HG03060 (cell line): ENCODE data around the gene ANO9.
"Not testable (repeated sequence)": the region's sequence is repeated elsewhere in the genome, so short reads cannot be mapped to it uniquely, and the experiment has no call there.

Experiments
- ATAC-seq: cut with Tn5 transposase; IDR thresholded peaks from one replicate; pipeline ENCODE4 v1.9.1; 2021; ENCODE audit warnings: low read depth, moderate number of reproducible peaks; ENCODE audit not compliant: unreplicated experiment

ANO9 gene

DNA sequence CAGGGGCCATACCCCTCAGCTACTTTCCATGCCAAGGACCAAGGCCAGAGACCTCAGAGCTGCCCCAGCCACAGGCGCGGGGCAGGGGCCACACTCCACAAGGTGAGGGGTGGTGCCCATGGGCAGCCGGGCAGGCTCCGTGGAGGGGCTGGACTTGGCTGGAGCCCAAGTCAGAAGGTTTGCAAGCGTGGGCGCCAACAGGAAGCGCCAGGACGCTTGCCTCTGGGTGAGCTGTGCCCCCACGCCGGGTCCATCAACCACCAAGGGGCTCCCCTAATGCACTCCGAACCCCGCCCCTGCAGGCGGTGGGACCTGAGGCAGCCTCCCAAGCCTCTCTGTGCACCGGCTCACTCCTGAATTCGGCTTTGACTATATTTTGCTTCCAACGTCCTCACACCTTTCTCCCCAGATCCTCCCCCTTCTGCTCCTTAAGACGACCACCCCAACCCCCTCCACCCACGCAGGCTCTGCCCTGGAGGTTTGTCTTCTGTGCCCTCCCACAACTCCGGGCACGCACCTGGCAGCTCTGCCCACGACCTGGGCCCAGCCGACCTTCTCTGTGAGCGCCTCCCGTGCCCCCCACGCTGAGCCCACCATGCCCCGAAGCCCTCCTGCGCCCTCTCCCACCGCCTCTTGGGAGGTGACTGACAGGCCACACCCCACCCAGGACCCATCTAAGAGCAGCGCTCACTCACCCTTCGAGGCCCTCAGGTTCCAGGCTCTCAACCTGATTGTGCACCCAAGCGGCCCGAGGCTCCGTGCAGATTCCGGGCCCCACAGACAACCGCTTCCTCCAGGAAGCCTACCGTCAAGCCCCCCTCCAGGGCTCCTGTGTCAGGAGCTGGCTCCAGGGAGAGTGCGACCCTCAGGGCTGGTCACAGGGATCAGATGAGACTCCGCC lies 50.4 kb downstream of the ANO9 start:
- no peak for ATAC-seq

DNA sequence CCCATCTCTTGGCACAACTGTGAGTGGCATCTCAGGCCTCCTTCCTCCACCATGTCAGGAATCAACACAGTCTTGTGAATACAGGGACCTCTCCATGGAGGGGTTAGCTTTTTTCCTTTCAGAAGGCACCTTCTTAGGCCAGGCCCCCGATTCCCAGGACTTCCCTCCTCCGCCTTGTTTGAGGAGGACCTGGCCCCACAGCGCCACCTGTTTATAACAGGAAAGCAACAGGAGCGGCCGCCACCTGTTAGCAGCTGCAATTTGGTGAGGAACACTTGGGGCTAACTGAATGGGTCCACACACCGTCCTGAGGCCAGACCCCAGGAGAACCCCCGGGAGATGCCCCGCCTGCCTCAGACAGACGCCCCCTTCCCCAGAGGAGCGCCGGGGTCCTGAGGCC lies 51.6 kb downstream of the ANO9 start:
- no peak for ATAC-seq

DNA sequence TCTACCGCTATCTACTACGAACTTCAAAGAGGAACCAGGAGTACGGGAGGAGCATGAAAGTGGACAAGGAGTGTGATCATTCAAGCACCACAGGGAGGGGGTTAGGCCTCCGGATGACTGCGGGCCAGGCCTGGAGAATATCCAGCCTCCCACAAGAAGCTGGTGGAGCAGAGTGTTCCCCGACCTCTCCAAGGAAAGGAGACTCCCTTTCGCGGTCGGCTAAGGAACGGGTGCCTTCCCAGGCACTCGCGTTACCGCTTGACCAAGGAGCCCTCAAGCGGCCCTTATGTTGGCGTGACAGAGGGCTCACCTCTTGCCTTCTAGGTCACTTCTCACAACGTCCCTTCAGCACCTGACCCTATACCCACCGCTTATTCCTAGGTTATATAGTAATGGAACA lies 52.4 kb downstream of the ANO9 start:
- ATAC-seq = not testable (repeated sequence)

DNA sequence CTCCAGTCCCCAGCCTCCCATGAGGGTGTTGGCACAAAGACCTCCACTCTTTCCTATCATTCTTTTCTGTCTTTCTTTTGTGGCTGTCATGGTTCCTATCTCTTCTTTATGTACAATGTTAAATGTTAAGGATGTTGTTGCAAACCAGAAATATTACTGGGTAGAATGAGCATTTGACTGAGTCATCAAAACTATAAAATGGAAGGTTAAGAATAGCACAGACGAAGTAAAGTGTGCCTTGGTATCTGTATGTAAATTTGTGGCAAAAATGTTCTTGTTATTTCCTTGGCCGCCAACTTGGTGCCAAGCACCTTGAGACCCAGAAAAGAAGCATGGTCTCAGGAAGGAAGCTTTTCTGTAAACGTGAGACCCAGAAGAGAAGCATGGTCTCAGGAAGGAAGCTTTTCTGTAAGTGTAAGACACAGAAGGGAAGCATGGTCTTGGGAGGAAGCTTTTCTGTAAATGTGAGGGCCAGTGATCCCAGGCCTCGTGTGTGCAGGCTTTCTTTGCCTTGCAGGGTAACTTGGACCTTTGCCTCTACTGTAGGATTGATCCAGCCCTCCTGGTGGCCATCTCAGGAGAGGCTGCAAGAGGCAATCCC lies 54.5 kb downstream of the ANO9 start:
- ATAC-seq = no peak

DNA sequence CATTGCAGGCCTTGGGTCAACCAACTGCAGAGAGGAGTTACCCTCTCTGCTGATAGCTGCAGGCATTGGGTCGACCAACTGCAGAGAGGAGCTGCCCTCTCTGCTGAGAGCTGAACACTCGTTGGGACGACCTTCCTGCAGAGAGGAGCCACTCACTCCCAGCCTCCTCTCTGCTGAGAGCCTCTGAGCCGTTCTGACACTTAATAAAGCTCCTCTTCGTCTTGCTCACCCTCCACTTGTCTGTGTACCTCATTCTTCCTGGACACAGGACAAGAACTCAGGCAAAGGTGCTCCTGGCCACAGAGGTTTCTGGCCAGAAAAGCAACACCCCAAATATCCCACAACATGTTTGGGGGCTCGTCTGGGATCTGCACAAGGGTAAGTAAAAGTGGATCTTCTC lies 55.3 kb downstream of the ANO9 start:
- no peak for ATAC-seq

DNA sequence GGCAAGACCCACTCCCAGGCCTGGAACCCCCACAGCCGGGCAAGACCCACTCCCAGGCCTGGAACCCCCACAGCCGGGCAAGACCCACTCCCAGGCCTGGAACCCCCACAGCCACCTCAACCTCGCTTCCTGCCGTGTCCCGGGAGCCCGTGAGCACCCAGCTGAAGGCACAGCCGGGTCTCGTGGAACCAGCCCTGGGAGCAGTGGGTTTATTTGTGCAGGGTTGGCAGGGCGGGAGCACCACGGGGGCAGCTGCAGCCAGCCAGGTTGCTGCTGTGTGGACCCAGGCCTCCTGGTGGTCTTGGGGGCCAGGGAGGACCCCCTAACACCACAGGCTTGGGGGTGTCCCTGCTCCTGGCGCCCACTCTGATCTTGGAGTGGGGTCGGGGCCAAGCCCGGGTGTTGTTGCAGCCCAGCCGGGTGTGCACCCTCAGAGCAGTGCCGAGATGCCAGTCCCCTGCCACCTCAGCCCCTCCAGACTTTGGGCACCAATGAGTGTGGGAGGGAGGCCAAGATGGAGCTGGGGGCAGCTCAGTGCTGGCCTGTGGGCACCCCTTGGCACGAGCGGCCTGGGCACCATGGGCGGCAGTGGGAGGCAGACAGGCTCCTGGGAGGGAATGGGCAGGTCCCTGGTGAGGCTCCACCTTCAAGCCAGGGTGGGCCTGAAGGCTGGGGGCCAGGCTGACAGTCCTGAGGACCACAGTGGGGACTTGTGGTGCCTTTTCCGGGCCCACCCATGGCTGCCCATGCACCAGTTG lies 56.0 kb downstream of the ANO9 start:
- no peak for ATAC-seq

DNA sequence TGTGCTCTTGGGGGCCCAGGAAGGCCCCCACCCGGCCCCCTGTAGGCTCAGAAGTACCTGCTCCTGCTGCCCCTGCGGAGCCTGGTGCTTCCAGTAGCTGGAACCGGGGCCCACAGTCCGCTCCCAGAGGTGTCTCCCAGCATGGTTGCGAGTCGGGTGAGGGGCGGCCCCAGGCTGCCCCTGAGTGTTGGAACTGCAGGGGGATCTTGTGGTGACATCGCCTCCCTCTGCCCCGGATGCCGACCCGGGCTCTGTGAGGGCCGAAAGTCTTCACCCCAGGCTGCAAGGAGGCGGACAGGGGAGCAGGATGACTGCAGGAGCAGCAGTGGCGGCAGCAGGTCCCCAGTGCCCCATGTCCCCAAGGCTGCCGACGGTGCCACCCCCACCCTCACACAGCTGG lies 57.3 kb downstream of the ANO9 start:
- no peak for ATAC-seq

DNA sequence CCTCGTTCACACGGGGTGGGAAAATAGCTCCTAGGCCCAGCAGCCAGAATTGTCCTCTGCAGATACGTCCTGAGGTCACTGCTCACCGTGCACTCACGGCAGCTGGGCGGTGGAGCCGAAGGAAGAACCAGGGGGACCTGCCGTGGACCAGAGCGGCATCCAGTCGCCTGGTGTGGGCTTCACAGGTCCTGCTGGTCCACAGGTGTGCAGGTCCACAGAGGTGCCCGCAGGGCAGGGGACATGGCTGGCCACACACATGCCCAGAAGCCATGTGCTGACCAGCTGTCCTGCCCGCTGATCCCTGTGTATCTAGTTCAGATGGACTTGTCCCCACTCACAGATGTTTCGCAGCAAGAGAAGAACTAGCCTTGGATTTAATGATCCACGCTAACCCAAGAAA lies 58.4 kb downstream of the ANO9 start:
- no peak for ATAC-seq

DNA sequence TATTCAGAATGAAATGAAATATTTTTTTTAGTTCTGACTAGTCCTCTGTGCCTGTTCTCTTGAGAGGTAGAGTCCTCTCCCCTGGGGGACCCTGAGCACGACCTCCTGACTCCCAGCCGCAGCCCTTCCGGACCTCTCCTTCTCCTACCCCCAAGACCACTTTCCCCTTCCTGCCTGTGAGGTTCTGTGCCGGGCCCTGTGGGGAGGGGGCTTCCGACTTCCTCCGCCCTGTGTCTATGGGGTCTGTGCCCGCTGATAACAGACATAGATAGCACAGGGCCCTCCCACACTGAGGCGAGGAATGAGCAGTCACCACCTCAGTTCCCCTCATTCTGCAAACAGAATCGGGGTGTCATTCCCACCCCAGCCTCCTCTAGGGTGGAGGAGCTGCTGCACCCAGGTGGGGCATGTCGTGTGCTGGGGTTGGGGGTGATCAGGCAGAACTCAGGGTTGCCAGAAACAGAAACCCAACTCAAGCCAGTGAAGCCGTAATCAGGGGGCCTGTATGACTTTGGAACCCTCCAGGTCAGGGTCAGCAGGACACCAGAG lies 59.7 kb downstream of the ANO9 start:
- ATAC-seq = no peak

DNA sequence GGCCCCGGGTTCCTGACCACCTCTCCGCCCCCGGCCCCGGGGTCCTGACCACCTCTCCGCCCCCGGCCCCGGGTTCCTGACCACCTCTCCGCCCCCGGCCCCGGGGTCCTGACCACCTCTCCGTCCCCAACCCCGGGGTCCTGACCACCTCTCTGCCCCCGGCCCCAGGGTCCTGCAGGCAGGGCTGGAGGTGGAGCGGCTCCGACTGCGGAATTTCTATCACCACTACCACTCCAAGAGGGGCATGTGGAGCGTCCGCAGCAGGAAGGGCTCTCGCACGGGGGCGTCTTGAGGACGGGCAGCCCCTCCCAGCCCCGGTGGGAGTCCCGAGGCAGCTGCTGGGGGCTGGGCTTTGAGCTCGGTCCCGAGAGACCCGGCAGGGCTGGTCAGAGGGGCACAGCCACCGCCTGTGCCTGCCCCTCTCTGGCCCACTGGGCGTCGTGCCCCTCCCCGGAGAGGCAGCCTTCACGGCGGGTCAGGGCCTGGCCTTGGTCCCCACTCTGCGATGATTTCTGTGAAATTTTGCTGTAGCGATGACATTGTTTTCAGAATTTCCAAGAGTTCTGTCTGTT lies 60.2 kb downstream of the ANO9 start:
- ATAC-seq = no peak

DNA sequence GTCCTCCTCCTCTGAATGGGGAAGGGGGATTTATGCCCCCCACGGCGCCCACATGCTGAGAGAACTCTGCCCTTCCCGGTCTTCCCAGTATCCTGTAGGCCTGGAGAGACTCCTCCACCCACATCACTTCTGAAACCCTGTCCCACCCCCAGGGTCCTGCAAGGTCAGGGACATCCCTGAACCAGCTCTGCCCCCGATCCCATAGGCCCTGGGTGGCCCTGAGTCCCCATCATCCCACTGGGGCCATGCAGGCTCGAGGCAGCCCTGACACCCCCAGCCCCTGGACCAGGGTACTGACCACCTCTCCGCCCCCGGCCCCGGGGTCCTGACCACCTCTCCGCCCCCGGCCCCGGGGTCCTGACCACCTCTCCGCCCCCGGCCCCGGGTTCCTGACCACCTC lies 60.8 kb downstream of the ANO9 start:
- no peak for ATAC-seq

DNA sequence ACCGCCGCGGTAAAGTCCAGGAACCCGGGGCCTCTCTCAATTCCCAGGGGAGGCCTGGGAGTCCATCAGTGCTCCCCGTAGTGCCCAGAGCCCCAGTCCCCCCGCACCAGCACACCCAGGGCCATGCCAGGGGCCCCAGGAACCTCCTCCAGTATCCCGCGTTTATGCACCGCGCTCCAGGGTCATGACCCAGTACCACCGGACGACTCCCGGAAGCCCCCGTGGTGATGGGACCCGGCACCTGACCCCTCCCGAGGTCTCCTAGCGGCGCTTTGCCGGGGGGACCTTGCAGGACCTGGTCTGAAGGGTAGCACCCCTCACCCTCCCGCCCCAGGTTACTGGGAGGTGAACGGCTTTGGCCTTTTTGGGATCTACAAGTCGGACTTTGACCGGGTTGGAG lies 61.3 kb downstream of the ANO9 start:
- no peak for ATAC-seq

DNA sequence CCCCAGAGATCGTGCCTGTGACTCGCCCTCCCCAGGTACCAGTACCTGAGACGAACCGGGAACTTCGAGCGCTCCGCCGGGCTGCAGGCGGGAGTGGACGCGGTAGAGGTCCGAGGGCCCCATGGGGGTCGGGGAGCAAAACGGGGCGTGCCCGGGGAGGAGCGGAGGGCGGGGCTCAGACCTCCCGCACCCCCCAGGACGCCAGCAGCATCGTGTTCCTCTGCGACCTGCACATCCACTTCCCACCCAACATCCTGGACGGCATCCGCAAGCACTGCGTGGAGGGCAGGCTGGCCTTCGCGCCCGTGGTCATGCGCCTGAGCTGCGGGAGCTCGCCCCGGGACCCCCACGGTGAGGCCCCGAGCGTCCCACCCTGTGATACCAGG lies 61.7 kb downstream of the ANO9 start:
- no peak for ATAC-seq

DNA sequence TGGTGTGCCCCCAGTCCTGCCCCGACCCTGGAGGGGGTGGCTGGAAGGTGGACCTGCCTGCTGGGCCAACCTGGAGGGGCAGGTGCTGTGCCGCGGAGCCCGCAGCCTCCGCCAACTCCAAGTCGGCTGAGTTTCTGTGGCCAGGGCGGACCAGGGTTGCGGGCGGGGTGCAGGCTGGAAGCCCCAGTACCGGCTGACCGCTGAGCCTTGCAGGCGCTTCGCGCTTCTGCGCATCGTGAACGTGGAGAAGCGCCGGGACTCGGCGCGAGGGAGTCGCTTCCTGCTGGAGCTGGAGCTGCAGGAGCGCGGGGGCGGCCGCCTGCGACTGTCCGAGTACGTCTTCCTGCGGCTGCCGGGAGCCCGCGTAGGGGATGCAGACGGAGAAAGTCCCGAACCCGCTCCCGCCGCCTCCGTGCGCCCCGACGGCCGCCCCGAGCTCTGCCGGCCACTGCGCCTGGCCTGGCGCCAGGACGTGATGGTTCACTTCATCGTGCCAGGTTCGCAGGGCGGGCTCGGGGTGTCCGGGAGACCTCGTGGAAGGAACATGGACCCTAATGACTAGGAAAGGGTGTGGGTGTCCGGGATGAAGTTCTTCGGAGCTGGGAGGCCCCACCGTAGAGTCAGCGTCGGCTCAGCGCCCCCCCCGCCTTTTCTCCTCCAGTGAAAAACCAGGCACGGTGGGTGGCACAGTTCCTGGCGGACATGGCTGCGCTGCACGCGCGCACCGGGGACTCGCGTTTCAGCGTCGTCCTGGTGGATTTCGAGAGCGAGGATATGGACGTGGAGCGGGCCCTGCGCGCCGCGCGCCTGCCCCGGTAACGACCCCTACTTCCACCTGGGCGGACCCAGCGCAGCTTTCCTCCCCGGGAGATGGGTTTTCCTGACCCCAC lies 62.4 kb downstream of the ANO9 start:
- ATAC-seq = no peak

DNA sequence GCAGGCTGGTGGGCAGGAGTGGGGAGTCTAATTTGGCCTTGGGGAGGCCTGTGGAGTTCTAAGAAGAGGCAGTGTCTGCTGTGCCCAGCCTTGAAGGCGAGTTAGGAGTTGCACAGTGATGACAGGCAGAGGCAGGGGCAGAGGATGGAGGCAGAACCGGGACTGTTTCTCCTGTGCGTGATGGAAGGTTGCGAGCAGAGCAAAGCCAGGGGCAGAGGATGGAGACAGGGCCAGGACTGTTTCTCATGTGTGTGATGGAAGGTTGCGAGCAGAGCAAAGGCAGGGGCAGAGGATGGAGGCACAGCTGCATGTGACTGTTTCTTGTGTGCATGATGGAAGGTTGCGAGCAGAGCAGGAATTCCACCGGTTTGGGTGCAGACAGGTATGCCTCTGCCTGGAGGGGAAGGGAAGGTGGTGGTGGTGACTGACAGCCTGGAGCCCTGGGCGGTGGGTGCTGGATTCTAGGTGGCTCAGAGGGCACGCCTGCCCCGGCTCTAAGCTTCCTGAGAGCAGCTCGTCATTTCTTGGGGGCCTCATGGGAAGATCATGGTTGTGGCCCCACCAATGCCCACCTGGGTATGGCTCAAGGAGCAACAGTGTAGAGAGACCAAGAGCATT lies 63.8 kb downstream of the ANO9 start:
- no peak for ATAC-seq

DNA sequence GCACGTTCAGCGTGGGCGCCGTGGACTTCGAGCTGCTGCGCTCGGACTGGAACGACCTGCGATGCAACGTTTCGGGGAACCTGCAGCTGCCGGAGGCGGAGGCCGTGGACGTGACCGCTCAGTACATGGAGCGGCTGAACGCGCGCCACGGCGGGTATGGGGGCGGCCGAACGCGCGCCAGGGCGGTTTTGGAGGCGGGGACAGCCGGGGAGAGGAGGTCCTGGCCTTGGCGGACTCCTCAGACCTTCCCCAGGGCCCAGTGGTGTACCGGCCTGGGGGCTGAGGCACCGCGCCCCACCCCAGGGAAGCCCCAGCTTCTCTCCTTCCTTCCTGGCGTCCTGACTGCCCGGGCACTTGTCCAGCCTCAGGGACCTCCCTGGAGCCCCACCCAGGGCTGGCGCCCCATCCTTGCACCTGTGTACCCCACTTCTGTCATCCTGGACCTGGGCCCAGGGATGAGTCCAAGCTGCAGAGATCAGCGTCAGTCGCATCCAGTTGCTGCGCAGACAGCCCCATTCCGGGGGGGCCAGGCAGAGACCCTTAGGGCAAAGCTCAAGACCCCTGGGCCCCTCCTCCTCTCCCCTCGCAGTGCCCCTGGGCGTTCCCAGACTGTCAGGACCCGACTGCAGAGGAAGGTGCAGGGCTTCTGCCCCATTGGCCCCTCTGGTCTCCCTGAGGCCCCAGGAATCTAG lies 64.5 kb downstream of the ANO9 start:
- ATAC-seq = no peak

DNA sequence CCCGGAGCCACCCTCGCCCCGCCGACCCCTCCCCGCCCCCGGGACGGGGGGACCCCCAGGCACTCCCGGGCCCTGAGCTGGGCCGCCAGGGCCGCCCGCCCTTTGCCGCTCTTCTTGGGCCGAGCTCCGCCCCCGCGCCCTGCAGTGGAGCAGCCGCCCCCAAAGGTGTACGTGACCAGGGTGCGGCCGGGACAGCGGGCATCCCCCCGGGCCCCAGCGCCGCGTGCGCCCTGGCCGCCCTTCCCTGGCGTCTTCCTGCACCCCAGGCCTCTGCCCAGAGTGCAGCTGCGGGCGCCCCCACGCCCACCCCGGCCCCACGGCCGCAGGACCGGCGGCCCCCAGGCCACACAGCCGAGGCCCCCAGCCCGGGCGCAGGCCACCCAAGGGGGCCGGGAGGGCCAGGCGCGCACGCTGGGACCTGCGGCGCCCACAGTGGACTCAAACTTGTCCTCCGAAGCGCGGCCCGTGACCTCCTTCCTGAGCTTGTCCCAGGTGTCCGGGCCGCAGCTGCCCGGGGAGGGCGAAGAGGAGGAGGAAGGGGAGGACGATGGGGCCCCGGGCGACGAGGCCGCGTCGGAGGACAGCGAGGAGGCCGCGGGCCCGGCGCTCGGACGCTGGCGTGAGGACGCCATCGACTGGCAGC lies 65.2 kb downstream of the ANO9 start:
- no peak for ATAC-seq
